Measurements from ENCODE around the gene RB1.
"Not testable (repeated sequence)": the region's sequence is repeated elsewhere in the genome, so short reads cannot be mapped to it uniquely, and the experiment has no call there.

The RB1 gene

GRCh38 chr13:48297131-48297786, 6.3 kb upstream of the RB1 start:
- DNase-seq (ENCODE audit: low read depth in 3 of 3): no peak

- no peak for DNase-seq (ENCODE audit: low read depth in 3 of 3)
These were observed 4.0 kb upstream of the RB1 start for GRCh38 chr13:48299591-48299990.

- no peak for DNase-seq (ENCODE audit: low read depth in 3 of 3)
These were observed 636 bp upstream of the RB1 start for GRCh38 chr13:48302871-48303358.

GRCh38 chr13:48304143-48304876, 759 bp downstream of the RB1 start:
- DNase-seq (ENCODE audit: low read depth in 3 of 3): no peak

- DNase-seq (ENCODE audit: low read depth in 3 of 3): no peak
These were observed 7.7 kb downstream of the RB1 start for GRCh38 chr13:48311223-48311622.

- no peak for DNase-seq (ENCODE audit: low read depth in 3 of 3)
These were observed 12.6 kb downstream of the RB1 start for GRCh38 chr13:48315969-48316650.

GRCh38 chr13:48316826-48317510, 13.4 kb downstream of the RB1 start:
- DNase-seq (ENCODE audit: low read depth in 3 of 3): no peak

GRCh38 chr13:48317511-48318376, 14.2 kb downstream of the RB1 start:
- DNase-seq (ENCODE audit: low read depth in 3 of 3): no peak

GRCh38 chr13:48318377-48318811, 14.8 kb downstream of the RB1 start:
- DNase-seq (ENCODE audit: low read depth in 3 of 3): no peak

- no peak for DNase-seq (ENCODE audit: low read depth in 3 of 3)
These were observed 15.4 kb downstream of the RB1 start for GRCh38 chr13:48318821-48319511.

- no peak for DNase-seq (ENCODE audit: low read depth in 3 of 3)
These were observed 16.2 kb downstream of the RB1 start for GRCh38 chr13:48319531-48320398.

GRCh38 chr13:48320399-48320790, 16.8 kb downstream of the RB1 start:
- DNase-seq (ENCODE audit: low read depth in 3 of 3): no peak

- DNase-seq (ENCODE audit: low read depth in 3 of 3): no peak
These were observed 17.4 kb downstream of the RB1 start for GRCh38 chr13:48320891-48321510.

GRCh38 chr13:48322294-48322693, 18.7 kb downstream of the RB1 start:
- DNase-seq (ENCODE audit: low read depth in 3 of 3): no peak

GRCh38 chr13:48333976-48334375, 30.4 kb downstream of the RB1 start:
- DNase-seq (ENCODE audit: low read depth in 3 of 3): no peak

- DNase-seq (ENCODE audit: low read depth in 3 of 3): no peak
These were observed 31.1 kb downstream of the RB1 start for GRCh38 chr13:48334534-48335127.

GRCh38 chr13:48339198-48339597, 35.6 kb downstream of the RB1 start:
- not testable (repeated sequence) for DNase-seq (ENCODE audit: low read depth in 3 of 3)

GRCh38 chr13:48344264-48344663, 40.7 kb downstream of the RB1 start:
- no peak for DNase-seq (ENCODE audit: low read depth in 3 of 3)

- no peak for DNase-seq (ENCODE audit: low read depth in 3 of 3)
These were observed 43.0 kb downstream of the RB1 start for GRCh38 chr13:48346583-48346982.

All from stimulated activated CD4-positive, alpha-beta T cell treated with anti-CD3 and anti-CD28 coated beads, TNF-alpha, amount 100 ng/mL, for 48 hours (primary cell).